HG03108 (cell line): ENCODE measurements around the gene SIRPB1.
"Not testable (repeated sequence)": the region's sequence is repeated elsewhere in the genome, so short reads cannot be mapped to it uniquely, and the experiment has no call there.

Experiments used
- ATAC-seq: cut with Tn5 transposase; IDR thresholded peaks from one replicate; pipeline ENCODE4 v1.9.1; 2021; ENCODE audit warnings: moderate library complexity; ENCODE audit not compliant: unreplicated experiment

SIRPB1 gene

DNA sequence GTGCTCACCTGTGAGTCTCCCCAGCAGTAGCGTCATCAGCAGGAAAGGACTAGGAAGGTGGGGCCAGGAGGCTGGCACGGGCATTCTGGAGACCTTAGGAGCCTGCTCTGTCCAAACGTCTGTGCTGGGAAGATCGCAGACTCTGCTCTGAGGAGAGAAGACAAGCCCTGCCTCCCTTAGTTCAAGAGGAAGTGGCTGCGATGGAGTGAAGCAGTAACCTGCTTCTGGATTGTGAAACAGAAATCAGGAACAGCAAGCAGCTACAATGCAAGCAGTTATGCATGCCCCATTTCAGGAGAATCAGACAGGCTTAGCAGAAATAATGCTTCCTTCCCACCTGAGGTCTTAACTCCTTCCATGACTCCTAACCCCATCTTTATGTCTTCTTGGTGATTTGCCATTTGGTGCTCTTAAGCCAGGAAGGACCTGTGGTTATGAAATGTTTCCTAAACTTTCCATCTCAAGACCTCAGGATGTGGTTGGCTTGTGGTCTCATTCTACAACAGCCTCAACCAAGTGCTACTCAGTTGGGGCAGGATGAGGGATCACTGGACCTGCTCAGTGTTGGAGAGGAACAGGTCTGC, at the start of gene SIRPB1:
TSS of gene SIRPB1 (minus strand) at position 149 of the 584 bp plus-strand sequence. CDS start at position 84, 65 bp downstream.
- no peak for ATAC-seq

GRCh38 chr20:1669304-1669703, 49.5 kb upstream of the SIRPB1 start:
- ATAC-seq = no peak

DNA sequence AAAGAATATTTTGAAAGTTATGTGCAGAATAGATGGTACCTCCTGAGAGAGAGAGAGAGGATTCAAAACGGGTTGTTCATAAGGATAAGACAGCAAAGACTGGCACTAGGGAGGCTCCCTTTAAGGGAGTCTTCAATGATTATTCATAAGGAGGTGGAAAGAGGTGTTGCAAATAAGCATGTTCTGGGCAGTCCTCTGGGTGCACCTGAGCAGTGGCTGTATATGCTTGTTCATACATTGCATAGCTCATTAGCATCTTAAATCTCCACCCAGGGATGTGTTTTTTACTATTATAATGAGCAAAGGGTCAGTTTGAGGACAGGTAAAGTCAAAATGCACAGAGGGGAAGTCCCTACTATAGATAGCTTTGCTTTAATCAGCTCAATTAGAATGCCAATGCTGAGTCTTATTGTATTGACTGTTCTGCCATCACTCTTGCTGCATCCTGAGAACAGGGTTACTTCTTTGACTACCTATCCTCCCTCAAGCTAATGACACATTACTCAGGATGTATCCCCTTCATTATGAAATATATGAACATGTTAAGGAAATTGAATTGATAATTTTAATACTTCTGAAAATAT, 47.8 kb upstream of the SIRPB1 start:
- no peak for ATAC-seq

DNA sequence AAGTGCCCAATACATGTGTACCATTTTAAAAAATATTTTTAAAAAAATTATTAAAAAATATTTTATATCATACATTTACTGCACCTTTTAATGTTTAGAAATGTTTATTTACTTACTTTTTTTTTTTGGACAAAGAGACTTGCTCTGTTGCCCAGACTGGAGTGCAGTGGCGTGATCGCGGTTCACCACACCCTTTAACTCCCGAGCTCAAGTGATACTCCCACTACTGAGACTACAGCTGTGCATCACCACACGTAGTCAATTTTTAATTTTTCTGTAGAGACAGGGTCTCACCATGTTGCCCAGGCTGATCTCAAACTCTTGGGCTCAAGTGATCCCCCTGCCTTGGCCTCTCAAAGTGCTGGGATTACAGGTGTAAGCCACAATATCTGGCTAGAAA, 47.0 kb upstream of the SIRPB1 start:
- no peak for ATAC-seq

DNA sequence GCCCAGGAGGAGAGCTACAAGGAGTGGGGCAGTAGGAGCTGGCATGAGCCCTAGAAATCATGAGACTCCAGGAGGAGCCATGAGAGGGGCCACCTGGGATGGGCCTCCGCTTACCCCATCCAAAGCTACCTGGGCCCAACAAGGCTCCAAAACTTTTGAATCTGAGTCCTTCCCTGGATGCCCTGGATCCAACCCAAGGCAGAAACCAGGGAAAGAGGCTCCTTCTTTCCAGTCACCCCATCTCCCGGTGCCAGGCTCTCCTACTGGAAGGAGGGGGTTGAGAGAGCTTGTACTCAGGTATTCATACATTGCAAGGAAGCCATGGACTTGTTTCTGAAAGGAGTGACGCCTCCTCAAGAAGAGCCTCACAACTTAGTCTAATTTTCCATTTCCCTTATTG, 45.5 kb upstream of the SIRPB1 start:
- no peak for ATAC-seq

DNA sequence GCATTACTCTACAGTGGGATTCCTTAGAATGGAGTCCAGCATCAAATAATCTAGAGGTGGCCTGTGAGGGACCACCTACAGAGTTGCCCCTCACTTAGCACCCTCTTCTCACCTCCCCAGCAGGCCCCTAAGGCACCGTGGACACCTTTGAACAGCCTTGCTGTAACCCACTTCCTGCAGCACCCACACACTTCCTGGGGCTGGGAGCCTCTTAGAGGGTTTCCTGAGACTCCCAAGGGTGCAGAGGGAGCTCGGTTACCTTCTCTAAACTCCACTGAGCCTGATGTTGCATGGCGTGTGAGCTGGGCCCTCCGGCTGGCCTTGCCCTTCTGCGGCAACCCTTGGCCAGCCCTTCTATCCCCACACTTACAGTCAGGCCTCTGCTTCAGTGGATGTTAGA, 45.1 kb upstream of the SIRPB1 start:
- no peak for ATAC-seq

- ATAC-seq = no peak
Measured at GRCh38 chr20:1663917-1664316, 44.1 kb upstream of the SIRPB1 start.

GRCh38 chr20:1661542-1662299, 41.9 kb upstream of the SIRPB1 start:
- no peak for ATAC-seq

- ATAC-seq = no peak
Measured at GRCh38 chr20:1660246-1660645, 40.4 kb upstream of the SIRPB1 start.

- ATAC-seq = no peak
Measured at GRCh38 chr20:1657556-1658334, 37.9 kb upstream of the SIRPB1 start, which contains the start of gene SIRPG. Gene SIRPG (minus strand): TSS chr20:1657779. CDS start chr20:1657714, 65 bp downstream.

GRCh38 chr20:1656844-1657243, 37.0 kb upstream of the SIRPB1 start:
- ATAC-seq = no peak

GRCh38 chr20:1654996-1655395, 35.2 kb upstream of the SIRPB1 start:
- ATAC-seq = no peak

DNA sequence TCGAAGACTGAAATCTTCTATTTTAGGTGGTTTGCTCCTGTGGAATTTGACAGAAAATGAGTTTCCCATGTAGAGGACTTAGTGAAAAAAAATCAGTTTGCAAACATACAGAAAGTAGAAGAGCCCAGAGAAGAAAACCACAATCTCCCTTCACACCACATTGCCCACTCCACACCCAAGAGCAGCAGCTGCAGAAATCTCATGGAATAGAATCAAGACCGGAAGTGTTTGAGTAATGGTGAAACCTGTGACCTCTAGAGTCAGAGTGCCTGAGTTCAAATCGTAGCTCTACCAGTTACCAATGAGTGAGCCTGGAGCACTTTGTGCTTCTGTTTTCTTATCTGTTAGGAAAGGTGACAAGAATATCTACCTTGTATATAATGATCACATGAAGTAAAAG, 33.2 kb upstream of the SIRPB1 start:
- no peak for ATAC-seq

- no peak for ATAC-seq
Measured at GRCh38 chr20:1652104-1652503, 32.3 kb upstream of the SIRPB1 start.

DNA sequence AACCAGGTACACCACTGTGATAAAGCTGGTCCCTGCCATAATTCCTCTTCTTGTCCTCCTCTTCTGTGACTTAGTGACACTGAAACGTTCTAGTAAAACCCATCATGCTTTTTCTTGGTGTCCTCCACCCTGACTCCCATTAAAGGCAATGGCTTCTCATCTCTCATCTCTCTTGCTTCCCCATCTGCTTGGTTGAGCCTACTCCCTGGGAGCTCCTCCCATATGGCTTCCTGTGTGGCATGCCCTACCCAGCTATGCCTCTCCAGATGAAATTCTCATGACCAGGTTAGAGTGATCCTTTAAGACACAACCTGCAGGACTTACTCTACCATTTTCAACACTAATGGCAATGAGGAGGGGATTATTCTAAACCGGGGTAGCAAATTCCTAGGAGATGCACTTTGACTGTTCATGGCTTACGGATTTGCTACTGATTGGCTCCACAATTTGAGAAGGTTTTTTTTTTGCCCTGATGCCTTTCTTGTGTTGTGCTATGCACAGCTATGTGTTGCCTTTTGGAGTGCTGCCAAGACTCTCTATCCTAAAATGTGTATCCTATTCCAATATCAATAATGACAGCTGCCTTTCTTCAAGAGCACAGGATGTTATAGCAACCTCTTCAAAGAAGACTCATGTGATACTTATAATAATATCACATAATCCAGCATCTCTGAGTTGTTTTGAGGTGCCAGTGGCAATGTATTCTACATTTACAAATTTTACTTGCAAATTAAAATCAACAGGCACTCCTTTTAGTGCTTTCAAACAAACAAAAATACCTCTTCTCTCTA, 31.7 kb upstream of the SIRPB1 start:
- ATAC-seq = no peak

DNA sequence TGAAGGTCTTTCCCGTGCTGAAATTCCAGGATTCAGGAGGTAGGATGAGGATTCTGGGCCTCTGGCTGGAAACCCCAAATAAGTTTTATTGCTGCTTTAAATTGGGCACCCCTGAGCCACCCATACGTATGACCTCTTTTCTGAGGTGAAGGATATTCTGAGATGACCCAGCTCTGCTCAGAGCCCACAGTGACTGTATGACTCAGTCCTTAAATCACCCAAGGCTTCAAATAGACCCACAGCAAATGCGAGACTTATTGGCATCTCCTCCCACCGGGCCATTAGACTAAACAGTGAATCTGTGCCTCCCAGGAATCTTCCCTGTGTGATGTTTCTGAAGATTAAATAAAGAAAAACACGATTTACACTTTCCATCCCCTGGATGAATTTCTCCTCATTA, 28.3 kb upstream of the SIRPB1 start:
- no peak for ATAC-seq

- no peak for ATAC-seq
Measured at GRCh38 chr20:1646975-1647431, 27.2 kb upstream of the SIRPB1 start.

GRCh38 chr20:1644101-1644962, 24.5 kb upstream of the SIRPB1 start:
- ATAC-seq = no peak

DNA sequence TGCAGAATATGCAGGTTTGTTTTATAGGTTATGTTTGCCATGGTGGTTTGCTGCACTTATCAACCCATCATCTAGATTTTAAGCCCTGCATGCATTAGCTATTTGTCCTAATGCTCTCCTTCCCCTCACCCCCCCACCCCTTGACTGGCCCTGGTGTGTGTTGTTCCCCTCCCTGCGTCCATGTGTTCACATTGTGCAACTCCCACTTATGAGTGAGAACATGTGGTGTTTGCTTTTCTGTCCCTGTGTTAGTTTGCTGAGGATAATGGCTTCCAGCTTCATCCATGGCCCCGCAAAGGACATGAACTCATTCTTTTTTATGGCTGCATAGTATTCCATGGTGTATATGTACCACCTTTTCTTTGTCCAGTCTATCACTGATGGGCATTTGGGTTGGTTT, 18.8 kb upstream of the SIRPB1 start:
- ATAC-seq = not testable (repeated sequence)

GRCh38 chr20:1637755-1638154, 17.9 kb upstream of the SIRPB1 start:
- ATAC-seq = no peak
